GM21515 (cell line): Measurements from ENCODE around the gene NXPE3.

Experiments used
- ATAC-seq: cut with Tn5 transposase; IDR thresholded peaks from one replicate; pipeline ENCODE4 v1.9.1; 2021; ENCODE audit not compliant: unreplicated experiment

The NXPE3 gene

DNA sequence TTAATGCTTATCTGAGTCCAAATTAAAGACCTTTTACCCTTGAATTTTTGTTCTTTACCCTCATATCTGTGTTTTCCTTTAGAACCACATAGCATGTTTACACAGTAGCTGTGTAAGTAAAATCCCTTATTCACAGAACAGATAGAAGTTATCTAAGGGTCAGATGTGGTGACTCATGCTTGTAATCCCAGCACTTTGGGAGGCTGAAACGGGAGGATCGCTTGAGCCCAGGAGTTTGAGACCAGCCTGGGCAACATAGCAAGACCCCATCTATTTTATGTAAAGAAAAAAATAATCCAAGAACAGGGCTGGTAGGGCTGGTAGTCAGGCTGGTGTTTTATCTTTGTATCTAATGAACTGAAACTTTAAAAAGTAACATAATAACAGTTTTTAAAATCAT is 23.2 kb downstream of the NXPE3 start:
- no peak for ATAC-seq

DNA sequence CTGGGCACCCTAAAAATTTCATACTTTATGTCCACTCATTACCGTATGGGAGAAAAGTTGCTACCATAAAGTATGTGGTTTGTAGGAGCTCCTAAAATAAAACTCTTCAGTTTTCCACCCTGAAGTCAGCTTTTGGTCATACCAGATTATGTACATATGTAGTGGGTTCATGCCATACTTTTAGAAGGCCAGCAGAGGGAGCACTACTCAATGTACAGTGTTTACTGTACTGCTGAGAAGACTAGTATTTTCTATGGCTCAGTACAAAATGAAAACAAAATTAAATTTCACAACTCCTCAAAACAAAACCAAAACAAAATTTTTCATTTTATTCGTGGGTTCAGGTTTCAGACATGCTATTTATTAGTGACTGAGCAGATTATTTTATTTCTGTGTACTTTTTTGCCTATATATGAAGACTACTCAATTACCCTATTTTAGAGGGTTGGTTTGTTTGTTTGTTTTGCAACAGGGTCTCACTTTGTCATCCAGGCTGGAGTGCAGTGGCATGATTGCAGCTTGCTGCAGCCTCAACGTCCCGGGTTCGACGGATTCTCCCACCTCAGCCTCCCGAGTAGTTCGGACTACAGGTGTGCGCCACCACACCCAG is 24.3 kb downstream of the NXPE3 start:
- ATAC-seq, result peak; percentile 94

DNA sequence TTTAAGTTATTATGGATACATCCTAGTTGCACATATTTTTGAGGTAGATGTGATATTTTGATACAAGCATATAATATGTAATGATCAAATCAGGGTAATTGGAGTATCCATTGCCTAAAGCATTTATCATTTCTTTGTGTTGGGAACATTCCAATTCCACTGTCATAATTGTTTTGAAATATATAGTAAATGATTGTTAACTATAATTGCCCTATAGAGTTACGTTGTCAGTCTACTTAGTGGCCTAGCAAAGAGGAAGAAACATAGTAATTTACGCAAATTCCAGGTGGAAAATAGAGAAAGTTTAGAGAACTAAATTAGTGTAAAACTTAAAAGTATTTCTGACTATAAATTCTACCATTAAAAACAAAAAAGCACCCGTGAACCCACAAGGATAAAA is 24.9 kb downstream of the NXPE3 start:
- no peak for ATAC-seq

DNA sequence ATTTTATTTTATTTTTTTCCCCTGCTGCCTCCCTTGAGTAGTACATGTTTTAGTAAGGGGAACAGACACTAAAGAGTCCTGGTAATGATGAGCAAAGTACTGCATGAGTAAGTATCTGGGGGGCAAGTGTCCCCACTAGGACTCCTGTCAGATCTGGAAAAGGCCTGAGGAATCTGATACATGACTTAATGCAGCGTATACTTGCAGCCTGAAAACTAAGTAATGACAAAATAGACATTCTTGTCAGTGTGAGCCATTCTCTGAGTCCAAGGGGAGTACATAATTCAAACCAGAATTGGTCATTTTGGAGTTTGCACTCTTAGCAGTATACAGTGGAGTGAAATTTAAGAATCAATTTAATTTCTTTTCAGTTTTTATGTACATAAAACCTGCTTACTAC is 27.5 kb downstream of the NXPE3 start:
- ATAC-seq, result no peak

DNA sequence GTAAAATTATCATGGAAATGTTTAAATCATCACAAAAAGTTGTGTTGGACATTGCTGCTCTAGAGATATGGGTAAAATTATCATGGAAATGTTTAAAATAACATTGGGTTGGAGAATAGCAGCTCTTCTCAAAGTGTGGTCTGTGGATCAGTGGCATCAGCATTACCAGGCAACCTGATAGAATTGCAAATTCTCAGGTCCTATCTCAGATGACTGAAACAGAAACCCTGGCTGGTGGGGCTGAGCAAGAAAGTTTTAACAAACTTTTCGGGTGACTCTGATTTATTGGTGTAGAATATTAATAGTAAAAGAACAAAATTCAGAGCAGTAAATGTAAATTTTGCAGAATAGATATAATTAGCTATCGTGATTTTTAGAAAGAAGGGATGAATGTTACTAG is 28.9 kb downstream of the NXPE3 start:
- ATAC-seq, result peak; percentile 63

DNA sequence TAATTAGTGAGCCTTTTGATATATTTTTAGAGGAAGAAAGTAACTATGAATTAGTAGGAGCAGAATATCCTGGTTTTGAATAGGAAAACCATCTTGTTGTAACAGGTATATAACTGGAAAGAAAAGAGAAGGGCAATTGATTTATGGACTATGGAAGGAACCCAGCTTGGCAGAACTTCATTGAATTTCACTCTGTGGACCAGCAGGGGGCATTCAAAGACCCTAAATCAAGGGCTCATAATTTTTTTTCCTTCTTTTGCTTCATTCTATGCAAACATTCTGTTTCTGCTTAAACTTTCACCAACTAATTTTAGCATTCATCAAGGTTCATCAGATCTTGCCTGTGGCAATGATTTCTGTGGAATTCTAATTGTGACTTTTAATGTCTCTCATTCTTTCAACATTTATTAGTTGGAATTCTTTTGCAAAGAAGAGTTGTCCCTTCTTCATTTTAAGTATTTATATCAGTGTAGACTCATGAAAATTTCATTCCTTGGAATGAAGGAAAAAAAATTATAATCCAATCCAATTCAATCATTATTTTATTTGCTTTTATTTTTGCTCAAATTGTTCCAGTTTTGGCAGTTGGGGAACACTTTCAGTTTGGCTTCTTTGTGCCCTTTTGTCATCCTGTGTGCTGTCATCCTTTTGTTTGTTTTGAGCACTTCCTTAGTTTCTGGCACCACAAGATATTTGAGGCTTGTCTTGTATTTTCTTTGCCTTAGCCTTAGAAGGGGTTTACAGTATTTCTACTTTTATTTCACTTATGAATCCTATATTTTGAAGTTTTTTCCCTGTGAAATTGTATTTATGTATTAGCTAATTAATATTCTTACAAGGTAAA is 30.4 kb downstream of the NXPE3 start:
- no peak for ATAC-seq

DNA sequence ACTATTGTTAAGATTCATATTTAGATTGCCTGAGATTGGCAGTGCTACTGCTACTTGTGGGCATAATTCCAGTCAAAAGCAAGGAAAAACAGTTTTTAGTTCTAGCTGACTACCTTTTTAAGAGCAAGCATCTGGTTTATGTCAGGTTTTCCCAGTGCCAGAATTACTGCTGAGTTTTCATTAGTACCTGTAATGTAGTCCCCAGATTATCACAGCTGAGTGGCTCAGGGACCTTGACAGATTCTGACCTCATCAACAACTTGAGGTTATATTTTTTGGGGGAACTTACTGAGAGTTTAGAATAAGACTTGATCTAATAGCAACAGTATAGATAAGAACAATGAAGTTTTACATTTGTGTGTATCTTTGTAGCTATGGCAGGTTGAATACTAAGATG is 31.0 kb downstream of the NXPE3 start:
- ATAC-seq, result no peak

DNA sequence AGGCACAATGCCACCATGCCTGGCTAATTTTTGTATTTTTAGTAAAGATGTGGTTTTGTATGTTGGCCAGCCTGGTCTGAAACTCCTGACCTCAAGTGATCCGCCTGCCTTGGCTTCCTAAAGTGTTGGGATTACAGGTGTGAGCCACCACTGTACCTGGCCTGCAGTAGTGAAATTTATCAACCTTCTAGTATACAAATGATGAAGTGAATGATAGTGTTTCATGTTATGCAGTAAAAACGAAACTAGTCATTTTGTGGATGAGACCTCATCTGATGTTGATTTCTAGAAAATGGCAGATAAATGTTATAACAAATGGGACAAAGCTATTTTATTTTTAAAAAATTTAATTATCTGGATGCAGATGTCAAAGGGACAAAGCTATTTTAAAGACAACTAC is 32.9 kb downstream of the NXPE3 start:
- ATAC-seq, result no peak

DNA sequence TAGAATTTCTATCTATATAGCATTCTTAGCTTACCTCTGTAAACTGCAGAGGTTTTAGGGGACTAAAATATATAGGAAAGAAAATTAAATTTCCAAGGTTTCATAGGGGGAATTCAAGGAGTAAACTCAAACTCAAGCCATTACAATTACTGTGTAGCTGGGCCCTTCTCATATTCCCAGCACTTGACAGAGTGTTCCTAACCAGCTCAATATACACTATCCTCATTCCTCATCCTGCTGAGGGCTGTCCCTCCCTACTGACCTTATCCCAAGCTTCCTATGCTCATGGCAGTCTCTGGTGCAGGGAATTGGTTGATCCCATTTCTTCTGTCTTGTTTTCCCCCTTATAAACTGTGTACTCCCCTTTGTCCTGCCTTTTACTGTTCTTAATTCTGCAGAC is 33.9 kb downstream of the NXPE3 start:
- ATAC-seq, result no peak

DNA sequence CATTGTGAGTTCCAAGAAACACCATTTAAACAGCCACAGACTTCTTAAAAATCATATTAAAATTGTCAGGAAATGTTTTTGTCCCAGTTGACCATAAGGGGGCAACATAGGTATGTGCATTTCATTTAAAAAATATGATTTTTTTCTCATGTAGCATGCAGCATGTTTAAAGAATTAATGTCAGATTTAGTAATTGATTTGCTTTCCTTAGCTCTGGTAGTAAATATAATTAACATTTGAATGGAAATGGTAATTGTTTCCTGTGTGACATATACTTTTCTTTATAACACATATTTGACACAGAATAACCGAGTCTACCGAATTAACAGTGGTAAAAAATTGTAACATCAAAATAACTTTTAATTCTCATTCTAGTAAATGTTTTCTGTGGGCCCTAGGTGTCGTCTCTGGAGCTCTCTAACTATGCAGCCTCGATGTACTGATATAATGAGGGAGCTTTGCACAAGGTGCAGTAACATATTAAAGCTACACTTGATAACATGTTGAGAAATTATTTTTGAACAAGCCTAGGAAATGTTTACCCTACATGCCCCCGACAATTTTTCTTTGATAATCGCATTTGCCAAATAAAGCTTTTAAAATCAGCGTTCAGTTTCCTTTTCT is 34.9 kb downstream of the NXPE3 start:
- ATAC-seq, result no peak

DNA sequence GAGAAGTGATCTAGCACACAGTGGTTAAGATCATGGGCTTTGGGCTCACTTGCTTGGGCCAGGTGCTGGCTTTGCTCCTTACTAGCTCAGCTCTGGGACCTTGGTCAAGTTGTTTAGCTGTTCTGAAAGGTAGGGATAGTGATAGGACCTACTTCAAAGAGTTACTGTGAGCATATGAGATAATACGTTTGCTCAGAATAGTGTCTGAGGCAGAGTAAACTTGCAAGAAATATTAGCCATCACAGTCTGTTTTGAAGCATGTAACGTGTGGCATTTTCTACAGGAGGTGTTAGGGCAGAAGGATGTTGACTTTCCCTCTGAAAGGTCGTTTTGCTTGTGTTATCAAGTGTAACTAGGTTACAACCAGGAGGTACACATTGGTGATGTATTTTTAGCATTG is 35.8 kb downstream of the NXPE3 start:
- ATAC-seq, result no peak

DNA sequence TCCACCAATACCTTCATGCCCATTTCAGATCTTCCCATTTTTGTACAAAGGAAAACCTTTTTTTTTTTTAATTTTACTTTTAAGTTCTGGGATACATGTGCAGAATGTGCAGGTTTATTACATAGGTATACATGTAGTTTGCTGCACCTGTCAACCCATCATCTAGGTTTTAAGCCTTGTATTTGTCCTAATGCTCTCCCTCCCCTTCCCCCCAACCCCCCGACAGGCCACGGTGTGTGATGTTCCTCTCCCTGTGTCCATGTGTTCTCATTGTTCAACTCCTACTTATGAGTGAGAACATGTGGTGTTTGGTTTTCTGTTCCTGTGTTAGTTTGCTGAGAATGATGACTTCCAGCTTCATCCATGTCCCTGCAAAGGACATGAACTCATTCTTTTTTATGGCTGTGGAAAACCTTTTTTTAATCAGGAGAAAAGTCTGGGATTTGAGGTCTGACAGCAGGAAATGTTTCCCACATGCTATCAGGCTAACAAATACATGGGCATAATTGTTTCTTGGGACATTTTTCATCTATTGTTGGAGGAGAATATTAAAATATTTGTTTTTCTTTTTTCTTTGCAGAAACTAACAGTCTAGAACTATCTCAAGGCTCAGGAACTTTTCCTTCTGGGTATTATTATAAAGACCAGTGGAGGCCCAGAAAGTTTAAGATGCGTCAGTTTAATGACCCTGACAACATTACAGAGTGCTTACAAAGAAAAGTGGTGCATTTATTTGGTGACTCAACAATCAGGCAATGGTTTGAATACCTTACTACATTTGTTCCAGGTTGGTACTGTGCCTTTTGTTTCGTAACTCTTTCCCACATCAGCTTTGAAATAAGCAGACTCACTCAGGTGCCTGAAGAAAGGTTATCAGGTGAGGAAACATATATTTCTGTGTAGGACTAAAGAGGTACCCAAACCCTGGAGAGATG is 37.5 kb downstream of the NXPE3 start:
- ATAC-seq, result no peak

DNA sequence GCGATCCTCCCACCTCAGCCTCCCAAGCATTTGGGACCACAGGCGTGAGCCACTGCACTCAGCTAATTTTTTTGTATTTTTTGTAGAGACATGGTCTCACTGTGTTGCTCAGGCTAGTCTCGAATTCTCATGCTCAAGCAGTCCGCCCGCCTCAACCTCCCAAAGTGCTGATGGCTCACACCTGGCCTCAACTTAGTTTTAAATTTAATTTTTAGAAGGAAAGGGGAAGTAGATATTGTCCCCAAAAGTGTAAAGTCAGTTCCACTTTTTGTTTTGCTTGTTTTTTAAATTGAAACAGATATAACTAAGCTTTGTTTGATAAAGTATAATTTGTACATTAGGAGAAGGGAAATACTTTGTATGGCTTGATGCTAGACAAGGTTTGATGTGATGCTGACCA is 39.0 kb downstream of the NXPE3 start:
- ATAC-seq, result no peak

DNA sequence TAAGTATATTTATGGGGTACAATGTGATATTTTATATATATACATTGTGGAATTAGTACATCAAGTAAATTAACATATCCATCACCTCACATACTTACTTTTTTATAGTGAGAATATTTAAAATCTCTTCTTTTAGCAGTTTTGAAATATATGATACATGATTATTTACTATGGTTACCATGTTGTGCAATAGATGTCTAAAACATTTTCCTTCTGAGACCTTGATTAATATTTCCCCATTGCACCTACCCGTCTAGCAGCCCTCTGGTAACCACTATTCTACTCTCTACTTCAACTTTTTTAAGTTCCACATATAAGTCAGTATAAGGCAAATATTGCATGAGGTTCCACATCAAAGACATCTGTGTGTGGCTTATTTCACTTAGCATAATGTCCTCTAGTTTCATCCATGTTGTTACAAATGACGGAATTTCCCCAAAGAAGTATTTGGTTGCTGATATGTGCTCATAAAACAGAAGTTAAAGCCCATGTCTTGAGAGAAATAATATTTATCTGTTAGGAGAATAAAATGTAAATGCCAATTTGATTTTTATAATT is 40.7 kb downstream of the NXPE3 start:
- no peak for ATAC-seq

DNA sequence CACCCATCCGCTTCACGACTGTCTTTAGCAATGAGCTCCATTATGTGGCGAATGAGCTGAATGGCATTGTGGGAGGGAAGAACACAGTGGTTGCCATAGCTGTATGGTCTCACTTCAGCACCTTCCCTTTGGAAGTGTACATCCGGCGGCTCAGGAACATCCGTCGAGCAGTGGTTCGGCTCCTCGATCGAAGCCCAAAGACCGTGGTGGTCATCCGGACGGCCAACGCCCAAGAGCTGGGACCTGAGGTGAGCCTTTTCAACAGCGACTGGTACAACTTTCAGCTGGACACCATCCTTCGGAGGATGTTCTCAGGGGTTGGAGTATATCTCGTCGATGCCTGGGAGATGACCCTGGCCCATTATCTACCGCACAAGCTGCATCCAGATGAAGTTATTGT is 42.5 kb downstream of the NXPE3 start:
- no peak for ATAC-seq

DNA sequence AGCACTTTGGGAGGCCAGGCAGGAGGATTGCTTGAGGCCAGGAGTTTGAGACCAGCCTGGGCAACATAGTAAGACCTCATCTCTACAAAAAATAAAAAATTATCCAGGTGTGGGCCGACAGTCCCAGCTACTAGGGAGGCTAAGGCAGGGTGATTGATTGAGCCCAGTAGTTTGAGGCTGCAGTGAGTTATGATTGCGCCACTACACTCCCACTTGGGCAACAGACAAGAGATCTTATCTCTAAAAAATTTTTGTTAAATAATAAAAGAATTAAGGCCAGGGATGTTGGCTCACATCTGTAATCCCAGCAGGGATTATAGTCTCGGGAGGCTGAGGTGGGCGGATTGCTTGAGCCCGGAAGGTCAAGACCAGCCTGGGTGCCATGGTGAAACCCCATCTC is 44.5 kb downstream of the NXPE3 start:
- ATAC-seq, result no peak

DNA sequence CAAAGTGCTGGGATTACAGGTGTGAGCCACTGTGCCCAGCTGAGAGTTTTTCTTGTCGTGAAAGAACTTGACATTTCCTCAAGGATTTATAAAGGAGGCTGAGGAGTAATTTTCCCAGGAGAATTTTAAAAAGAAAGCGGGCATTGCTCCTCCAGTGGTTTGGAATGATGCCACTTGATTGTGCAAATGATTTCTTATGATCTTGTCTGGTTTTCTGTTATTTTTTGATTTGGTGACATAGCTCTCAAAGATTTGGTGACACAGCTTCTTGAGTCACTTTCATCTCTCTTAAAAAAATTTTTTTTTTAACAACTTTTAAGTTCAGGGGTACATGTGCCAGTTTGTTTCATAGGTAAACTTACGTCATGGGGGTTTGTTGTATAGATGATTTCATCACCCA is 45.7 kb downstream of the NXPE3 start:
- ATAC-seq, result no peak

DNA sequence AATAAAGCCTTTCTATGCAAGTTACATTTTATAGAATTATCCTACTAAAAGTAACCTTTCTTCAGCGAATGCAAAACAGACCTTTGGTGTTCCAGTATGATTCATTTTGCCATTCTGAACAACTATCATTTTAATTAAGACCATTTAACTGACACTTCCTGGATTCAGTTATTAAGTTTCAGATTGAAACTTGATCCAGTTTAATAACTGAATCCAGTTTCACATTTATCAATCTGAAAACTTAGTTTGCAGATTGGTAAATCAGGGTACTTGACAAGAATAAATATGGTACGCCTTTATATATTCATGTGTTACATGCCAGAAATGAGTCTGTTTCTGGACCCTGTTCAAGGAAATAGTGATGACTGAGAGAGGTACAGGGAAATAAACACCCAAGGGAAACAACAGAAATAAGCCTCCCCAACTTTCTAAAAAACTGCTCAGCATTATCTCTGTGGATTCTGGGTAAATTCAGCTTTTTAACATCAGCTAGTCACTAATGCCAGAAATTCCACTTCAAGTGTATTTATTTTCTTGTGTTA is 47.0 kb downstream of the NXPE3 start:
- ATAC-seq, result no peak

DNA sequence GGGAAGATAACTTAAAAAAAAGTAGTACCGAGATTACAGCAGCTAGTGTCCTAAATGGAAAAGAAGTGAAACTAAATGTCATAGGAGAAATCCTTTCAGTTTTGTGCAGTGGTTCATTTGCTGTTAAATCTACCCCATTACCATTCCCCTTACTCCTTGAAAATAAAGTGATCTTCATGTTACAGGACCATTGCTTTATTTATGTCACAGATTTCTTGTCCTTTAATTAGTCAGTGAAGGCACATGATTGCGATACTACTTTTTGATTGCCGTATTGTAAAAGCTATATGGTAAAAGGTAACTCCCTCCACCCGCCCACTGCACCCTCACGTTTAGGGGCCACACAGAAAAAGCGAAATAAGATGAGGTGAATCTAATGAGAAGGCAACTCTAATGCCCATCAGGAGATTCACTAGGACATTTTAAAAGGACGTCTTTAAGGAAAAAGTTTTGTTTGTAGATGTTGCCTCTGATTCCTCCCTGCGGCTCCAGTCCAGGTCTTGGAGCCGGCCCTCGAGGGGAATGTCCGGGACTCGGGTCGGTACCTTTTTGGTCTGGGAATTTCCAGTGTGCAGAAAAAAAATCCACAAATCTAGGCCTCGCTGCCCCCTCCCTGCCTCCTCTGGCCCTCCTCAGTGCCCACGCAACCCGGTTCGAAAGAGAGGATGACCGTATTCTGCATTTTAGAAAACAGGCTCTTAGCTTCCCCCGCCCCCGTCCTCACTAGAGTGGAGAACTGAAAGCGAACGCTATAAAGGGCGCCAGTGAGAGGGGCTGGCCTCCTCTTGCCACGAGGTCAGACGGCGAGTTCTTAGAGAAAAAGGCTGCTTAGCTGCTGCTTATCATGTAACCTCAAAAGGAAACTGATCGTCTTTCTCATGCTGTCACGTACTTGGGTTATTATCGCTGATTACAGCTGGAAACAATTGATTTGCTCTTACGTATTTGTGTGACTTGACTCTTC is 48.5 kb downstream of the NXPE3 start:
- ATAC-seq, result peak; percentile 83

DNA sequence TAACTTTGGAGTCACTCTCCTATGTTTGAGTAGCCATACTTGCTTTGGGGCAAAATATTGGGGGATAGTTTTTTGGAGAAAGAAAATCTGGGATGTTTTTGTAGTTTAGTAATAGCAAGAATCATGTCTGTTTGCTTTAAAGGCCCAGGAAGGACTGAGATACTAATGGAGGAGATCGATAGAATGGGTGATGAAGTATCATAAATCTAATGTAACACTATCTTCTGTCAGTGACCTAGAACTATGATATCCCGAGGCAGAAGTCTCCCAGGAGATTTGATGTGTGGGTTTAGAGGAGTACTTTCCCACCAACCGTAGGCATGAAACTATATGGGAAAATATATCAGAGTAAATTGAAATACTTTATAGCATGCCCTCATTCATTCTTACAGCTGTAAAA is 49.3 kb downstream of the NXPE3 start:
- no peak for ATAC-seq
